HepG2 (cell line): ENCODE measurements around the gene RCOR3. TPM values are rescaled to one million over a fixed set of nuclear protein-coding genes. Genes with fewer than 3 reads are reported as not detected.

ENCODE experiments used
- CHD4 ChIP-seq: fragments of 200-600 bp; sonication (generic); IDR thresholded peaks from 2 replicates; pipeline ENCODE4 v1.7.0; 2017; ENCODE audit warnings: mild to moderate bottlenecking, low read length, borderline replicate concordance
- HNF4G ChIP-seq, 2 experiments: sonication (generic) in 1 of 2; formaldehyde crosslinking in 1 of 2; IDR thresholded peaks; 2 replicates each; pipeline versions ENCODE4 v1.4.0 to v1.6.1; 2011 to 2020; ENCODE audit warnings: borderline replicate concordance in 2 of 2, low read depth in 2 of 2, mild to moderate bottlenecking in 2 of 2, low read length in 1 of 2, missing genetic modification reagents in 1 of 2, moderate library complexity in 1 of 2
- ISX ChIP-seq: sonication (generic); formaldehyde crosslinking; conservative IDR thresholded peaks from 2 replicates; pipeline ENCODE4 v1.5.0; 2020; ENCODE audit warnings: missing genetic modification reagents
- KDM6A ChIP-seq: IDR thresholded peaks from 2 replicates; pipeline ENCODE4 v1.6.1; 2016; ENCODE audit warnings: low read depth
- RFX5 ChIP-seq: IDR thresholded peaks from 2 replicates; pipeline ENCODE4 v1.6.1; 2011; ENCODE audit warnings: low read depth, low read length, improper control_type of control experiment
- SP2 ChIP-seq: sonication (generic); formaldehyde crosslinking; IDR thresholded peaks from 2 replicates; pipeline ENCODE4 v1.5.1; 2020; ENCODE audit warnings: mild to moderate bottlenecking, missing genetic modification reagents
- STAT6 ChIP-seq: sonication (generic); formaldehyde crosslinking; IDR thresholded peaks from 2 replicates; pipeline ENCODE4 v1.4.0; 2020; ENCODE audit warnings: missing genetic modification reagents, mild to moderate bottlenecking, borderline replicate concordance
- ZBTB49 ChIP-seq: sonication (generic); formaldehyde crosslinking; IDR thresholded peaks from 2 replicates; pipeline ENCODE4 v1.4.0; 2020; ENCODE audit warnings: missing genetic modification reagents, borderline replicate concordance
- ZNF260 ChIP-seq: sonication (generic); formaldehyde crosslinking; IDR thresholded peaks from 2 replicates; pipeline ENCODE4 v1.4.0; 2020; ENCODE audit warnings: missing genetic modification reagents, low read depth, mild to moderate bottlenecking, borderline replicate concordance
- ZNF263 ChIP-seq: sonication (generic); formaldehyde crosslinking; IDR thresholded peaks from 2 replicates; pipeline ENCODE4 v1.4.0; 2020; ENCODE audit warnings: missing genetic modification reagents
- ZNF274 ChIP-seq: sonication (generic); formaldehyde crosslinking; IDR thresholded peaks from 2 replicates; pipeline ENCODE4 v1.5.1; 2020; ENCODE audit warnings: mild to moderate bottlenecking, missing genetic modification reagents
- ZNF362 ChIP-seq: sonication (generic); formaldehyde crosslinking; IDR thresholded peaks from 2 replicates; pipeline ENCODE4 v1.4.0; 2020; ENCODE audit warnings: missing genetic modification reagents, mild to moderate bottlenecking, borderline replicate concordance
- ZNF382 ChIP-seq: sonication (generic); formaldehyde crosslinking; IDR thresholded peaks from 2 replicates; pipeline ENCODE4 v1.5.0; 2020; ENCODE audit warnings: missing genetic modification reagents, mild to moderate bottlenecking, borderline replicate concordance
- ZNF543 ChIP-seq: sonication (generic); formaldehyde crosslinking; IDR thresholded peaks from 2 replicates; pipeline ENCODE4 v1.4.0; 2020; ENCODE audit warnings: mild to moderate bottlenecking, missing genetic modification reagents
- ZNF550 ChIP-seq: sonication (generic); formaldehyde crosslinking; IDR thresholded peaks from 2 replicates; pipeline ENCODE4 v1.4.0; 2020; ENCODE audit warnings: mild to moderate bottlenecking, missing genetic modification reagents, borderline replicate concordance
- polyA plus RNA-seq, 8 experiments: library from polyadenylated mRNA; depleted of rRNA in 3 of 8; stranded (reverse) in 7 of 8; unstranded in 1 of 8; fragments of >200 nt; fragmentation: Illumina TruSeq in 4 of 8; extraction: Trizol in 4 of 8; gene quantifications; 2 replicates each; pipeline versions ENCODE4 v1.2.1 to v1.2.3, GENCODE V29; 2011 to 2016; ENCODE audit warnings: low read depth in 4 of 8, missing spikeins in 1 of 8, mixed read lengths in 1 of 8; ENCODE audit not compliant: insufficient read depth in 1 of 8
- total RNA-seq, 5 experiments: library from RNA; depleted of rRNA; stranded (reverse); fragments of >200 nt; fragmentation: Illumina TruSeq; extraction: Trizol; gene quantifications; 2 replicates each; pipeline ENCODE4 v1.2.3, GENCODE V29; 2016; ENCODE audit warnings: low read depth in 1 of 5
- TF ChIP-seq, protein P1 (sequence below): IDR thresholded peaks from 2 replicates; pipeline ENCODE4 v1.6.1; 2016; ENCODE audit warnings: missing genetic modification reagents, missing compliant biosample characterization
- TF ChIP-seq, protein P2 (sequence below): IDR thresholded peaks from 2 replicates; pipeline ENCODE4 v1.6.1; 2012; ENCODE audit warnings: low read length, improper control_type of control experiment

RCOR3 gene
- total and polyA plus RNA-seq, 2 of the 13 experiments (the other 11 are each of a cell fraction or from before 2014, with no cell fraction given): 16.8 to 31.6 TPM

DNA sequence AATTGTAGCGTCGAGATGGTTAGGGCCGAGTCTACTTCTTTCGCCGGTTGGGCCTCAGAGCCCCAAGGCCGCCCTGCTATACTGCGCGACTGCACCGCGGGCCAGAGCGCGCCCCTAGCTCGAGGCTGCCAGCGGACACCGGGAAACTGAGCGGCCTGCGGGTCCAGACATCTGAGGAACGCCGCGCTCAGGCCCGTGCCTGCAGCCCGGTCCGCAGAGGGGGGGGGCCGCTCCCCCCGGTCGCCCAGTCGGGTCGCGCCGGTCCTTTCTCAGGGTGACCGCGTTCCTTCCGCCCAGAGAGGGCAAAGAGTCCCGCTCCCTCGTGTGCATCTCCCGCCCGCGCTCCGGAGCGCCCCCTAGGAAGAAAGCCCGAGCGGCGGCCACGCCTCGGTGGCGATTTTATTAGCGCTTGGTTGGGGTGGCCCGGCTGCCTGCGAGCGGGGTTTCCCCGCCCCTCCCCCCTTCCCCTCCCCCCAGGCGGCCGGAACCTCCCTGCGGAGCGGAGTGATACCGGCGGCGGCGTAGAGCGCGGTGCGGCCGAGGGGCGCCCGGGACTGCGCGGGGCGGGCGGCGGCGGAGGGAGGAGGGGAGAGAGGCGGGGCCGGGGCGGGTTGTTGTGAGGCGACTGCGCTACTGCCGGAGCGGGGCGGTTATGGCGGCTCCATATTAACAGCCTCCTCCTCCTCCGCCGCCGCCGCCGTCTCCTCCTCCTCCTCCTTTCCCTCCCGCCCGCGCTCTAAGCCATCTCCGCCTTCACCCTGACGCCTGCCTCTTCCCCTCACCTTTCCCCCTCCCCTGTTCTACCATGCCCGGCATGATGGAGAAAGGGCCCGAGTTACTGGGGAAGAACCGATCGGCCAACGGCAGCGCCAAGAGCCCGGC is at the start of gene RCOR3 (continued):
- TF ChIP-seq ZNF382 (no peak), ZNF274 (CRISPR knock-in tag) (peak; percentile 77; the same call in 1 of the 2 replicates), ZNF550 (CRISPR knock-in tag) (no peak), STAT6 (CRISPR knock-in tag) (no peak), ZNF260 (CRISPR knock-in tag) (no peak), ZNF263 (CRISPR knock-in tag) (no peak), RFX5 (no peak), KDM6A (CRISPR knock-in tag) (no peak), ZNF362 (CRISPR knock-in tag) (peak; percentile 63), ZNF543 (CRISPR knock-in tag) (peak; percentile 86), ZBTB49 (CRISPR knock-in tag) (no peak), ISX (CRISPR knock-in tag) (no peak), CHD4 (no peak), SP2 (CRISPR knock-in tag) (peak; percentile 35; the same call in 1 of the 2 replicates), HNF4G (IDR thresholded peaks at IDR 0.05; ENCODE audit: borderline replicate concordance, low read depth, low read length) (peak; percentile 28; the same call in 1 of the 2 replicates), HNF4G (CRISPR knock-in tag; IDR thresholded peaks at IDR 0.05; ENCODE audit: borderline replicate concordance, low read depth) (peak; percentile 57; the same call in 1 of the 2 replicates)
- TF ChIP-seq, protein P1, sequence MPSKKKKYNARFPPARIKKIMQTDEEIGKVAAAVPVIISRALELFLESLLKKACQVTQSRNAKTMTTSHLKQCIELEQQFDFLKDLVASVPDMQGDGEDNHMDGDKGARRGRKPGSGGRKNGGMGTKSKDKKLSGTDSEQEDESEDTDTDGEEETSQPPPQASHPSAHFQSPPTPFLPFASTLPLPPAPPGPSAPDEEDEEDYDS (CRISPR knock-in tag): no peak; the same call in 1 of the 2 replicates
- TF ChIP-seq, protein P2, sequence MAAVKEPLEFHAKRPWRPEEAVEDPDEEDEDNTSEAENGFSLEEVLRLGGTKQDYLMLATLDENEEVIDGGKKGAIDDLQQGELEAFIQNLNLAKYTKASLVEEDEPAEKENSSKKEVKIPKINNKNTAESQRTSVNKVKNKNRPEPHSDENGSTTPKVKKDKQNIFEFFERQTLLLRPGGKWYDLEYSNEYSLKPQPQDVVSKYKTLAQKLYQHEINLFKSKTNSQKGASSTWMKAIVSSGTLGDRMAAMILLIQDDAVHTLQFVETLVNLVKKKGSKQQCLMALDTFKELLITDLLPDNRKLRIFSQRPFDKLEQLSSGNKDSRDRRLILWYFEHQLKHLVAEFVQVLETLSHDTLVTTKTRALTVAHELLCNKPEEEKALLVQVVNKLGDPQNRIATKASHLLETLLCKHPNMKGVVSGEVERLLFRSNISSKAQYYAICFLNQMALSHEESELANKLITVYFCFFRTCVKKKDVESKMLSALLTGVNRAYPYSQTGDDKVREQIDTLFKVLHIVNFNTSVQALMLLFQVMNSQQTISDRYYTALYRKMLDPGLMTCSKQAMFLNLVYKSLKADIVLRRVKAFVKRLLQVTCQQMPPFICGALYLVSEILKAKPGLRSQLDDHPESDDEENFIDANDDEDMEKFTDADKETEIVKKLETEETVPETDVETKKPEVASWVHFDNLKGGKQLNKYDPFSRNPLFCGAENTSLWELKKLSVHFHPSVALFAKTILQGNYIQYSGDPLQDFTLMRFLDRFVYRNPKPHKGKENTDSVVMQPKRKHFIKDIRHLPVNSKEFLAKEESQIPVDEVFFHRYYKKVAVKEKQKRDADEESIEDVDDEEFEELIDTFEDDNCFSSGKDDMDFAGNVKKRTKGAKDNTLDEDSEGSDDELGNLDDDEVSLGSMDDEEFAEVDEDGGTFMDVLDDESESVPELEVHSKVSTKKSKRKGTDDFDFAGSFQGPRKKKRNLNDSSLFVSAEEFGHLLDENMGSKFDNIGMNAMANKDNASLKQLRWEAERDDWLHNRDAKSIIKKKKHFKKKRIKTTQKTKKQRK: no peak
